ENCODE measurements around the gene PXYLP1.

Gene PXYLP1

GRCh38 chr3:141330718-141331376 is 99.2 kb downstream of the PXYLP1 start:
- DNase-seq = no peak

GRCh38 chr3:141331377-141332318 is 100.0 kb downstream of the PXYLP1 start:
- DNase-seq = no peak

- DNase-seq = no peak
Measured at GRCh38 chr3:141332416-141332815, 100.8 kb downstream of the PXYLP1 start.

GRCh38 chr3:141333836-141334626 is 102.4 kb downstream of the PXYLP1 start:
- no peak for DNase-seq

GRCh38 chr3:141334627-141335250 is 103.1 kb downstream of the PXYLP1 start:
- no peak for DNase-seq

GRCh38 chr3:141335531-141336061 is 104.0 kb downstream of the PXYLP1 start:
- no peak for DNase-seq

GRCh38 chr3:141336672-141337522 is 105.3 kb downstream of the PXYLP1 start:
- no peak for DNase-seq

- no peak for DNase-seq
Measured at GRCh38 chr3:141337523-141337854, 105.9 kb downstream of the PXYLP1 start.

GRCh38 chr3:141337991-141338390 is 106.4 kb downstream of the PXYLP1 start:
- no peak for DNase-seq

GRCh38 chr3:141338881-141339280 is 107.3 kb downstream of the PXYLP1 start:
- no peak for DNase-seq

- no peak for DNase-seq
Measured at GRCh38 chr3:141341536-141341935, 109.9 kb downstream of the PXYLP1 start.

- DNase-seq = no peak
Measured at GRCh38 chr3:141342386-141342785, 110.8 kb downstream of the PXYLP1 start.

- DNase-seq = no peak
Measured at GRCh38 chr3:141343077-141343476, 111.5 kb downstream of the PXYLP1 start.

GRCh38 chr3:141343865-141344271 is 112.2 kb downstream of the PXYLP1 start:
- no peak for DNase-seq
